Mucosa of rectum (tissue), 2 donors: Measurements from ENCODE around the gene URAD.
"Not testable (repeated sequence)": the region's sequence is repeated elsewhere in the genome, so short reads cannot be mapped to it uniquely, and the experiment has no call there.

ENCODE experiments used
- H3K27ac ChIP-seq, 2 donors: one replicate each; pipeline ENCODE4 v1.7.0; 2013; ENCODE audit warnings: inconsistent platforms in 2 of 2, low read depth in 2 of 2, low read length in 2 of 2
- H3K27me3 ChIP-seq, 2 donors: one replicate each; pipeline ENCODE4 v1.7.0; 2013; ENCODE audit warnings: low read length in 2 of 2; ENCODE audit not compliant: control insufficient read depth in 2 of 2, insufficient read depth in 2 of 2
- H3K36me3 ChIP-seq, 2 donors: one replicate each; pipeline ENCODE4 v1.7.0; 2013; ENCODE audit warnings: low read length in 2 of 2; ENCODE audit not compliant: control insufficient read depth in 2 of 2, insufficient read depth in 2 of 2
- H3K4me1 ChIP-seq, 2 donors: one replicate each; pipeline ENCODE4 v1.7.0; 2013; ENCODE audit warnings: low read length in 2 of 2, mild to moderate bottlenecking in 1 of 2; ENCODE audit not compliant: control insufficient read depth in 2 of 2, insufficient read depth in 2 of 2
- H3K4me3 ChIP-seq, 2 donors: one replicate each; pipeline ENCODE4 v1.7.0; 2013; ENCODE audit warnings: low read length in 2 of 2
- H3K9ac ChIP-seq, 2 donors: one replicate each; pipeline ENCODE4 v1.7.0; 2013; ENCODE audit warnings: low read length in 2 of 2, low read depth in 1 of 2, mild to moderate bottlenecking in 1 of 2
- H3K9me3 ChIP-seq, 2 donors: one replicate each; pipeline ENCODE4 v1.7.0; 2013; ENCODE audit warnings: low read length in 2 of 2; ENCODE audit not compliant: control insufficient read depth in 2 of 2
- donor health status: healthy.
- donor health status: Normal muscosa, but diverticular disease.

URAD gene

DNA sequence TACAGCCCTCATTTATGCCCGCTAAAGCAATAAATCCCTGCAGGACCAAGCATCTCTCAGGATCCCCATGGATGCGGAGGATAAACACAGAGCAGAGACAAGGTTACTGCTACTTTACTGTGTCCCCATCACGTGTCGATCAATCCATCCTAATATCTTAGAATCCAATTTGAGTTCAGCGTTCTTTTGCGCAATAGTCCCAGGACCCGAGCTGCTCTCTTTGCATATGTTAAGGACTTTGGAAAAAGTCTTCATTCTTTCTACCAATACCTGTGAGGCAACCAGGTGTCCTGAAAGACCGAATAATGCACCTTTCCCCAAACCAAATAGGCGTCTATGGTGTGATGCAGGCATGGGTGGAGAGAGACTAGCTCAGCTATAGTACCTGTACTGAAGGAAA, 38.0 kb upstream of the URAD start:
- H3K4me1 ChIP-seq: no peaks in the 10 kb centered on the region
- H3K27ac ChIP-seq: no peak overlapping the region
- no peak overlapping the region for H3K9ac ChIP-seq
- H3K27me3 ChIP-seq: no peaks in the 10 kb centered on the region
- no peaks in the 10 kb centered on the region for H3K9me3 ChIP-seq
- H3K4me3 ChIP-seq: no peak overlapping the region
- no peaks in the 10 kb centered on the region for H3K36me3 ChIP-seq

DNA sequence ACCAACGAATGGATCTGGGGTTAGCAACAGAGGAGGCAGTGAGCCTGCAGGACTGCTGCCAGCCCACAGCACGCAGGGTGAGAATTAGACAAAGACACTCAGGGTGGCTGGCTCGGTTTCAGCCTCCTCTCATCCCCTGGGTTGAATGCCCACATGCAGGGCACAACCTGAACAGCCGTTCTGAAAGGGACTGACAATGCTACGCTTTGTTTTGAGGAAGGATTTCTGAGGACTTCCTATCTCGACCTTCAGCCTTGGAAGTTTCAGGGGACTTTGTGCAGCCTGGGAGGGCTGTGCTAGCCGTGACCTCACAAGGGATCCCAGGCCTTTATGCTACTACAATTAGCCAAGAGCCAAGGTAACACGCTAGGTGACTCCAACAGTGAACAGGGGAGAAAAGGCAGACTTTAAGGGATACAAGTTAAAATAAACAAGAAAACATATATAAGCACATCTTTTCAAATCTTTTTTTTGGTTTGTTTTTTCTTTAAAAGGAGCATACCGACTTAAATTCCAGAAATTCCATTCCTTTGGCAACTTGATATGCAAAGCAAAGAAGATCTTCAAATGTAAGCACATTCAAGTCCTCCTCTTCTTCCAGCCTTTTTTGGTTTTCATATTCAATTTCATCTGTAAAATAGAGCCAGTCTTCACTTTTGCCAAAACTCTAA, 34.5 kb upstream of the URAD start:
- no peaks in the 10 kb centered on the region for H3K9me3 ChIP-seq
- no peak overlapping the region for H3K4me3 ChIP-seq
- no peaks in the 10 kb centered on the region for H3K4me1 ChIP-seq
- H3K9ac ChIP-seq: no peak overlapping the region
- no peak overlapping the region for H3K27ac ChIP-seq
- no peaks in the 10 kb centered on the region for H3K27me3 ChIP-seq
- H3K36me3 ChIP-seq: no peaks in the 10 kb centered on the region

DNA sequence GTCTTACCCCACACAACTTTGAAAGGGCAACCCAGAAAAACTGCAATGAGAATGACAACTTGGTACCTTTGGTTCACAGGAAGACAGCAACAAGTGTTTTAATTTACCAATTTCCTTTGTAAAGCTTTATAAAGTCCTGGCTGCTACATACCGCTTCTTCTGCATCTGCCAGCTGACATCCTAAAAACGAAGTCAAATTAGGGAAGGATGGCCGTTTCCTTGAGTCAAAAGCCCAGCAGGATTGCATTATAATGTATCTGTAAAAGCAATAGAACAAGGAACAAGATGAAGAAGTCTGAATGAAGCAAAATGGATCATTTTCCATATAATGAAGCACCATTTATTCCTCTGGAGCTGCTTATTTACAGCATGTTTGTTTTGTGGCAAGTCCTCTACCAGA, 25.8 kb upstream of the URAD start:
- H3K36me3 ChIP-seq: no peaks in the 10 kb centered on the region
- H3K4me1 ChIP-seq: no peaks in the 10 kb centered on the region
- H3K27ac ChIP-seq: no peak overlapping the region
- peaks cover 0 to 2% of the 10 kb centered on the region in 2 donors for H3K27me3 ChIP-seq
- no peaks in the 10 kb centered on the region for H3K9me3 ChIP-seq
- H3K4me3 ChIP-seq: no peak overlapping the region
- no peak overlapping the region for H3K9ac ChIP-seq

DNA sequence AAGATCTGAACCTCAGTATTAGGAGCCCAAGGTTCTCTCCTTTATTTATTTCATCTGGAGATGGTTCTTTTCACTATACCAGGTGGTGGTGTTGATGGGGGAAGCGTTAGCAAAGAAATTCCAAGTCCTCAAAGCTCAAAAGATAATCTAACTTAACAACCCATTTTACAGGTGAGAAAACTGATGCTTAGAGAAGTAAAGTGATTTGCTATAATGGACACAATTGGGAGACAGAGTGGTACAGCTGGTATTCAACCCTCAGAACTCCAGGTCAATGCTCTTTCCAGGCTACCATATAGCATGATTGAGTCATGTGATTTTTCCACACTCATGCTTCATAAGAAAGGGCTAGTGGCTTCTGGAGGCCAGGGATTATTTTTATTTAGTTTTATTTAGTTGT, 25.0 kb upstream of the URAD start:
- H3K36me3 ChIP-seq: no peaks in the 10 kb centered on the region
- no peaks in the 10 kb centered on the region for H3K9me3 ChIP-seq
- no peak overlapping the region for H3K4me3 ChIP-seq
- no peak overlapping the region for H3K9ac ChIP-seq
- H3K27ac ChIP-seq: no peak overlapping the region
- H3K4me1 ChIP-seq: no peaks in the 10 kb centered on the region
- H3K27me3 ChIP-seq: peaks cover 0 to 2% of the 10 kb centered on the region in 2 donors

DNA sequence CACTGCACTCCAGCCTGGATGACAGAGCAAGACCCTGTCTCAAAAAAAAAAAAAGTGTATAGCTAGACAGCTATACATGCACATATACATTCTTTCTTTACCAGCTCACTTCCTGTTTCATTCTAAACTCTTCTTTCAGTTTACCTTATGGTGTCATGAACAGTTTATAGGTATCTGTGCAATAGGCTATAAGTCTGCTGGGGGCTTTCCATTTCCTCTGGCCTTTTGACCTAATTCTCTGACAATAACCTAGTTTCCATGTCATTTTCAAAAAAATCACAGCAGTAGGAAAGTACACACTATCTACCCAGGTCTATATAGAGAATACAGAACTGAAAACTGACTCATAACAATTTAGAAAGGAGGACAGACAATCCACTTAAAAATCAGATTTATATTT, 24.4 kb upstream of the URAD start:
- Histone ChIP-seq H3K27ac (no peak overlapping the region), H3K27me3 (peaks cover 0 to 2% of the 10 kb centered on the region in 2 donors), H3K9ac (no peak overlapping the region), H3K36me3 (no peaks in the 10 kb centered on the region), H3K9me3 (no peaks in the 10 kb centered on the region), H3K4me3 (no peak overlapping the region), H3K4me1 (no peaks in the 10 kb centered on the region)

DNA sequence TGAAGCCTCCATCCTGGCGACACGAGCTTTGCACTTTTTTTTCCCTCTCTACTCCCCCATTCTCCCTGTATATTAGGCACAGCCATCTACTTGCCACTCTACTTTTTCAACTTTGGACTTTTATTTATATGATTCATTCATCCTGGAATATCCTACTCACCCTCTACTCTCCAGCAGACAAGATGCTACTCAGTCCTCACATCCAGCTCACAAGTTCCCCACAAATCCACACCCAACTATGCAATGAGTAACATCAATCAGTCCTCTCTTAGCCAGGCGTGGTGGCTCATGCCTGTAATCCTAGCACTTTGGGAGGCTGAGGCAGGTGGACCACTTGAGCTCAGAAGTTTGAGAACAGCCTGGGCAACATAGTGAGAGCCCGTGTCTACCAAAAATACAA, 23.9 kb upstream of the URAD start:
- Histone ChIP-seq H3K4me3 (no peak overlapping the region), H3K27ac (no peak overlapping the region), H3K27me3 (peaks cover 0 to 2% of the 10 kb centered on the region in 2 donors)

DNA sequence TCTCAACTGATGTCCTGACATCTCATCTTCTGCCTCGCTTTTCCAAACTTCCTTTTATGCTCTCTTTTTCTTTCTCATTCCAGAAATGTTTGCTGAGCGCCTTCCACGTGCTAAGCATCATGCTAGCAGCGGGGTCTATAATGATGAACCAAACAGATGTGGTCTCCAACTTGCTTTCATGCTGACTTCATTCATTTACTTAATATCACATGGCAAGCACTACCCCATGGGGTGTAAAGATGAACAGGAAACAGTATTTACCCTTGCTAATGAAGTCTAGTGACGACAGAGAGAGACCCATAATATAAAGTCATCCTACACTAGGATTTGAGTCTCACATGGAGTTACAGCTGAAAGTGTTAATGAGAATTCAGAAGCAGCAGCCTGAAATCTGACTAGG, 21.6 kb upstream of the URAD start:
- Histone ChIP-seq H3K9me3 (no peaks in the 10 kb centered on the region), H3K36me3 (no peaks in the 10 kb centered on the region), H3K27me3 (peaks cover 0 to 2% of the 10 kb centered on the region in 2 donors), H3K4me3 (no peak overlapping the region), H3K9ac (no peak overlapping the region), H3K4me1 (no peaks in the 10 kb centered on the region), H3K27ac (no peak overlapping the region)

More for the DNA sequence above, 23.9 kb upstream of the URAD start:
- Histone ChIP-seq H3K9me3 (no peaks in the 10 kb centered on the region), H3K4me1 (no peaks in the 10 kb centered on the region), H3K36me3 (no peaks in the 10 kb centered on the region), H3K9ac (no peak overlapping the region)

DNA sequence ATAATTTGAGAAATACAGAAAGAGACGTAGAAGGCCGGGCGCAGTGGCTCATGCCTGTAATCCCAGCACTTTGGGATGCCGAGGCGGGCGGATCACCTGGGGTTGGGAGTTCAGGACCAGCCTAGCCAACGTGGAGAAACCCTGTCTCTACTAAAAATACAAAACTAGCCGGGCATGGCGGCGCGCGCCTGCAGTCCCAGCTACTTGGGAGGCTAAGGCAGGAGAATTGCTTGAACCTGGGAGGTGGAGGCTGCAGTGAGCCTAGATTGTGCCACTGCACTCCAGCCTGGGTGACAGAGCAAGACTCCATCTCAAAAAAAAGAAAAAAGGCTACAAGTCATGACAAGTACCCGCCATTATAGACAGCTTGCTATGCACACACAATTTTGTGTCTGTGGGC, 16.5 kb upstream of the URAD start:
- H3K4me1 ChIP-seq, H3K27ac ChIP-seq, H3K9me3 ChIP-seq: not testable (repeated sequence)

DNA sequence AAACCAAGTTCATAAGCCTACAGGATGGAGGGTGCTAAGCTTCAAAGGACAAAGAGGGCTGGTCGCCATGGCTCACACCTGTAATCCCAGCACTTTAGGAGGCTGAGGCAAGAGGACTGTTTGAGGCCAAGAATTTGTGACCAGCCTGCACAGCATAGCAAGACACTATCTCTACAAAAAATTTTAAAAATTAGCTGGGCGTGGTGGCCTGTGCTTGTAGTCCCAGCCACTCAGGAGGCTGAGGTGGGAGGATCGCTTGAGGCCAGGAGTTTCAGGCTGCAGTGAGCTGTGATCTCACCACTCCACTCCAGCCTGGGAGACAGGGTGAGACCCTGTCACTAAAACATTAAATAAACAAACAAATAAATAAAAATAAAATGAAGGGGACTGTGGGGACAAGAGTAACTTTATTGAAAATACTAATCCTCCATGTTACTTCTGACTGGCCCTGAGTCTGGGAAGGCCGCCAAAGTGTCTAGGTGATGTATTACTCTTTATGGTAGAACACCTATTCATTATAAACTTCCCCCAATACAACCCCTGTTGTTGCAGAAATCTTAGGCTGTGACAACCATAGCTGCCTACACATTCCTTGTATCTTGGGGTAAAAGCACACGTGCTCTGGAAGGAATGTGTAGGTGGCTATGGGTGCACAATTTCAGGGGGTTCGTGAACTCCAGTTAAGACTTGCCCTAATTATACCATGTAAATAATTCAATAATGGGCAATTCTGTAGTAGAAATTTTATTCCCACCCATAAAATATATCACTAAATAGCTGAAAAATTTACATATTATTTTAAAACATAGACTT, 14.6 kb upstream of the URAD start:
- no peaks in the 10 kb centered on the region for H3K4me1 ChIP-seq
- H3K4me3 ChIP-seq: no peak overlapping the region
- H3K27me3 ChIP-seq: no peaks in the 10 kb centered on the region
- H3K27ac ChIP-seq: no peak overlapping the region
- no peaks in the 10 kb centered on the region for H3K36me3 ChIP-seq
- no peaks in the 10 kb centered on the region for H3K9me3 ChIP-seq
- H3K9ac ChIP-seq: no peak overlapping the region

More for the DNA sequence above, 16.5 kb upstream of the URAD start:
- not testable (repeated sequence) for H3K27me3 ChIP-seq, H3K36me3 ChIP-seq, H3K4me3 ChIP-seq, H3K9ac ChIP-seq

DNA sequence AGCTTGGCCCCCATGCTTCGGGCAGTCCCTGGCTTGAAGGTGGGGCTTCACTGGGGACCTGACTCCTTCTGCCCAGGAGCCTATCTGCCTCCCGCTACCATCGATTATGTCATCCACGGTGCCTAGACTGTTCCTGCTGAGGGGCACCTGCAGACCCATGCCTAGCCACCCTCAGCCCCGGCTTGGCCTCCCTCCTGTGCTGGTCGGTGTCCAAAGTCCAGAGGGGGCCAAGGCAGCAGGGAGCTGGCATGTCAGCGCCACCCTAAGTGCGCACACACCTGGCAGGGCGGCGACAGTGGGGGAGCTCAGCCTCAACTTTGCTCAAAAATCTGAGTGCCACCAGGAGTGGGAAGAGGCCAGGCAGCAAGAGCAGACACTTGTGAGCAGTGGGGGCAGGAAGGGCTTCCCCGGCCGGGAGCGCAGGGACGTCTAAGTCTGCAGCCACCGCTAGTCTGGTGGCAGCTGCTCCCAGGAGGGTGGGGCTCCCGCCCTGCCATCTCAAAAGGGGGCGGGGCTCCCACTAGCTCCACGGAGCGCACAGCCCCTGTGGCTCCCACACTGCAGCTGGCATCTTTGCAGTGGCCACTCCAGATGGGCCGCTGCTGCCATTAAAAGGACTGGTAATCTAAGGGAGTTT, 13.5 kb upstream of the URAD start:
- H3K36me3 ChIP-seq: no peaks in the 10 kb centered on the region
- H3K27ac ChIP-seq: no peak overlapping the region
- H3K4me1 ChIP-seq: no peaks in the 10 kb centered on the region
- H3K9ac ChIP-seq: no peak overlapping the region
- no peaks in the 10 kb centered on the region for H3K27me3 ChIP-seq
- H3K4me3 ChIP-seq: no peak overlapping the region
- H3K9me3 ChIP-seq: no peaks in the 10 kb centered on the region
